Fibroblast of villous mesenchyme (primary cell): ENCODE data around the gene FRMD4B. TPM values are rescaled to one million over a fixed set of nuclear protein-coding genes. Genes with fewer than 3 reads are reported as not detected.

Experiments used
- DNase-seq: peaks from one replicate; pipeline ENCODE4 v3.0.0-alpha.2; 2010; ENCODE audit warnings: low read depth
- H3K4me3 ChIP-seq: 2 replicates; pipeline ENCODE4 v1.5.1; 2011; ENCODE audit warnings: low read depth, mild to moderate bottlenecking, low read length
- CTCF ChIP-seq: IDR thresholded peaks from 2 replicates; pipeline ENCODE4 v1.5.1; 2012; ENCODE audit warnings: low read depth, mild to moderate bottlenecking, low read length; ENCODE audit not compliant: insufficient read depth
- total RNA-seq: library from RNA; depleted of rRNA; stranded (reverse); fragments of >200 nt; gene quantifications from 2 replicates; pipeline ENCODE4 v1.2.3, GENCODE V29; 2012

Gene FRMD4B
- total RNA-seq, 1 donor = under 0.01 TPM

GRCh38 chr3:69321301-69322157 lies 64.4 kb downstream of the FRMD4B start:
- no peak overlapping the region for H3K4me3 ChIP-seq
- DNase-seq = no peak
- TF ChIP-seq CTCF = no peak

GRCh38 chr3:69320871-69321271 lies 65.0 kb downstream of the FRMD4B start:
- peak; percentile 46 for DNase-seq

GRCh38 chr3:69319652-69320051 lies 66.2 kb downstream of the FRMD4B start:
- DNase-seq = no peak
- TF ChIP-seq CTCF = no peak
- H3K4me3 ChIP-seq = no peak overlapping the region

More at GRCh38 chr3:69320871-69321271, 65.0 kb downstream of the FRMD4B start:
- TF ChIP-seq CTCF = no peak
- no peak overlapping the region for H3K4me3 ChIP-seq

GRCh38 chr3:69318410-69318809 lies 67.5 kb downstream of the FRMD4B start:
- no peak overlapping the region for H3K4me3 ChIP-seq
- no peak for TF ChIP-seq CTCF
- DNase-seq = no peak

- no peak for TF ChIP-seq CTCF
- no peak overlapping the region for H3K4me3 ChIP-seq
- no peak for DNase-seq
Measured at GRCh38 chr3:69313251-69313650, 72.6 kb downstream of the FRMD4B start.

GRCh38 chr3:69309814-69310213 lies 76.1 kb downstream of the FRMD4B start:
- H3K4me3 ChIP-seq = no peak overlapping the region
- DNase-seq = peak; percentile 26
- TF ChIP-seq CTCF = peak; percentile 54
